NCI-H2227 treated with DMSO at 0.1 percent for 48 hours (cell line): ENCODE data around the gene PXK.
"Not testable (repeated sequence)": the region's sequence is repeated elsewhere in the genome, so short reads cannot be mapped to it uniquely, and the experiment has no call there.

ENCODE experiments used
- DNase-seq: peaks from one replicate; lab custom pipeline; 2025; lab: John Stamatoyannopoulos, UW

The PXK gene

GRCh38 chr3:58332575-58333188, at the start of gene PXK:
Gene PXK, plus strand, starts transcription at chr3:58332892. Its CDS starts 97 bp downstream, at chr3:58332989.
- DNase-seq, result peak; percentile 22

GRCh38 chr3:58285334-58285733, 47.4 kb upstream of the PXK start:
- no peak for DNase-seq

- DNase-seq, result no peak
Measured at GRCh38 chr3:58287354-58287753, 45.3 kb upstream of the PXK start.

- DNase-seq, result no peak
Measured at GRCh38 chr3:58288011-58288728, 44.5 kb upstream of the PXK start.

DNA sequence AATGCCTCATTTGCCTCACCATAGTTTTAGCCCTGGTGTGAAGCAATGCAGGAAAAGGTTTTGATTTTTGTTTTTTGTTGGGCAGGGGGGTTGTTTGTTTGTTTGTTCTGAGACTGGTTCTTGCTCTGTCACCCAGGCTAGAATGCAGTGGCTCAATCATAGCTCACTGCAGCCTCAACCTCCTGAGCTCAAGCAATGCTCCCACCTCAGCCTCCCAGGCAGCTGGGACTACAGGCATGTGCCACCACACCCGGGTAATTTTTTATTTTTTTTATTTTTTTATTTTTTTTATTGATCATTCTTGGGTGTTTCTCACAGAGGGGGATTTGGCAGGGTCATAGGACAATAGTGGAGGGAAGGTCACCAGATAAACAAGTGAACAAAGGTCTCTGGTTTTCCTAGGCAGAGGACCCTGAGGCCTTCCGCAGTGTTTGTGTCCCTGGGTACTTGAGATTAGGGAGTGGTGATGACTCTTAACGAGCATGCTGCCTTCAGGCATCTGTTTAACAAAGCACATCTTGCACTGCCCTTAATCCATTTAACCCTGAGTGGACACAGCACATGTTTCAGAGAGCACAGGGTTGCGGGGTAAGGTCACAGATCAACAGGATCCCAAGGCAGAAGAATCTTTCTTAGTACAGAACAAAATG, 43.6 kb upstream of the PXK start:
- DNase-seq, result not testable (repeated sequence)

DNA sequence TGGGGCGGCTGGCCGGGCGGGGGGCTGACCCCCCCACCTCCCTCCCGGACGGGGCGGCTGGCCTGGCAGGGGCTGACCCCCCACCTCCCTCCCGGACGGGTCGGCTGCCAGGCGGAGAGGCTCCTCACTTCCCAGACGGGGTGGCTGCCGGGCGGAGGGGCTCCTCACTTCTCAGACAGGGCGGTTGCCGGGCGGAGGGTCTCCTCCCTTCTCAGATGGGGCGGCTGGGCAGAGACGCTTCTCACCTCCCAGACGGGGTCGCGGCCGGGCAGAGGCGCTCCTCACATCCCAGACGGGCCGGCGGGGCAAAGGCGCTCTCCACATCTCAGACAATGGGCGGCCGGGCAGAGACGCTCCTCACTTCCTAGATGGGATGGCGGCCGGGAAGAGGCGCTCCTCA, 42.2 kb upstream of the PXK start:
- not testable (repeated sequence) for DNase-seq

- DNase-seq, result no peak
Measured at GRCh38 chr3:58291671-58292338, 40.9 kb upstream of the PXK start.

DNA sequence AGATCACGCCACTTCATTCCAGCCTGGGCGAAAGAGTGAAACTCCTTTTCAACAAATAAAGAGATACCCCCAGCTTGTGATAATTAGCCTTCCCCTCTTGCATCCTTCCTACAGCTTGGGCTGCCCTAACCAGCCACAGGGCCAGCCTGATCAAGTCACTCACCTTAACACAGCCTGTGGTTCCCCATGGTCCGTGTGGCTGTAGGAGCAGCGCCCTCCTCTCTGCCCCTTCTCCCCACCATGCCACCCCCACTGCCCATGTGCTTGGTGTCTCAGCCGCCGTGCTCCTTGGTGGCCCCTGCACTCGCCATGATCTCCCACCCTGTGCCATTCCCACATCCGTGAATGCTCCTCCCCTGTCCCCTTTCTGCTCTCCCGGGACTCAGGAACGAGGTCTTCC, 39.8 kb upstream of the PXK start:
- DNase-seq, result no peak

- DNase-seq, result no peak
Measured at GRCh38 chr3:58293516-58293915, 39.2 kb upstream of the PXK start.

- no peak for DNase-seq
Measured at GRCh38 chr3:58296269-58296668, 36.4 kb upstream of the PXK start.

DNA sequence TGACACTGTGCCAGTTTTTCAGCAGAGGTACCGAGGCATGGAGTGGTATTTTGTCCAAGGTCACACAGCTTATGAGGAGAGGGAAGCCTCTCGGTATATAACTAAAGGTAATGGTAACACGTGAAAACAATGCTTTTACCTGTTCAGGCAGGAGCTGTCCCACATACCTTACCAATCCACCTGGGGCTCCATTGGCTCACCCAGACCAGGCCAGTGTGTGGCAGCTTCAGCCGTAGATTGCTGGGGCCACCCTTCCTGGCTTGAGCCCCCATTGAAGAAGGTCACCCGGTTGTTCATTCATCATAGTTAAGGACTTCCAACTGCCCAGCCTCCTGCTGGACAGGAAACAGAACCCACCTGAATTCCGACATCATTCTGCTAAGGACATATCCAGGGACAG, 35.8 kb upstream of the PXK start:
- no peak for DNase-seq

DNA sequence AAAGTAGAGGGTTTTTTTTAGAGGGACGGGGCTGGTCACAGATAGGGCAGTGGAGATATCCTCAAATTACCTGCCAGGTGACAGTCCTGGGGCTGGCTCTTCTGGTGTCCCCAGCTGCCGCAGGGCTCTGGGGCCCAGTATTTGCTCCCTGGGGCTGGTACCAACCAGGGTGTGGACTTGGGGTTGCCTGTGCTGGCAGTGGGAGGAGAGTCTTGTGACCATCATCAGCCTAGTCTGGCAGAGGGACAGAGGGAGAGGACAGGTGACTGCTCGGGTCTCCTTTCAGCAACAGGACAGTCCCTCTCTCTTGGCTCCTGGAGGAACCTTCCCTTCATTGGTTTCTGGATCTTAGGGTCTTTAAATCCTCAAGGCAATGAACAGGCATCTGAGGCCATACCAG, 34.5 kb upstream of the PXK start:
- DNase-seq, result no peak

DNA sequence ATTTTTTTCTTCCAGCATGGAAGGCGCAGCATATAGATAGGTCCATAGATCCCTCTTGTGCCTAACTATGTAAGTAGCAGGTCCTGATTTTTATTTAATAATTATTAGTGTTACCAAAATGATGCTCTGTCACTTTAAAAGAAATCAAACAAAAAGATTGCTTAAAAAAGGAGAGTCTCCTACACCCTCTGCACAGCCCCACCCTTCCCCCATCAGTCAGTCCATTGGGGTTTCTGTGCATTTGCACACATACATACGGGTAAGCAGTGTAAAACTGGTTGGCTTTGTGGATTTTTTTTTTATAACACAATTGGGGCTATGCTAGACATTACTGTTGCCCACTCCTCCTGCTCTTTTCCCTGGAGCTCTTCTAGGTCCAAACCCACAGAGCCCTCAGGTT, 33.6 kb upstream of the PXK start:
- no peak for DNase-seq

DNA sequence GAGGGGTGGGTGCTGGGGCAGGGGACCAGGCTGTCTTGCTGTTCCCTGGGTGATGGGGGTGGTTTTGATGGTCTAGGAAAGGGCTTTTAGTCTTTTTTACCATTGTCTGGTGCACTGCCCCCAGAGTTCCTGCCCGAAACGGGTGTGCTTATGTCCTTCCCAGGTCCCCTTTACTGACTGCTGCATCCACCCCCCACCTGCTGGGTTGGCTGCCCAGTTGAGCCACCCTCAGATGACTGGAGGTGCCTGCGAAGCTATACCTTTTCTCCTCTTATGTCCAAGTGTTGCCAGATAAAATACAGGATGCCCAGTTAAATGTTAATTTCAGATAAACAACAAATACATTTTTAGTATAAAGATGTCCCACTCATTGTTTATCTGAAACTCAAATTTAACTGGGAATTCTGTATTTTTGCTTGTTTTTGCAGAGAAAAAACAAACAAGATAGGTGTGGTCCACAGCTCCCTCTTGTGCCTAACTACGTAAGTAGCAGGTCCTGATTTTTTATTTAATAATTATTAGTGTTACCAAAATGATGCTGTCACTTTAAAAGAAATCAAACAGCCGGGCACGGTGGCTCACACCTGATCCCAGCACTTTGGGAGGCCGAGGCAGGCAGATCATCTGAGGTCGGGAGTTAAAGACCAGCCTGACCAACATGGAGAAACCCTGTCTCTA, 32.7 kb upstream of the PXK start:
- no peak for DNase-seq

DNA sequence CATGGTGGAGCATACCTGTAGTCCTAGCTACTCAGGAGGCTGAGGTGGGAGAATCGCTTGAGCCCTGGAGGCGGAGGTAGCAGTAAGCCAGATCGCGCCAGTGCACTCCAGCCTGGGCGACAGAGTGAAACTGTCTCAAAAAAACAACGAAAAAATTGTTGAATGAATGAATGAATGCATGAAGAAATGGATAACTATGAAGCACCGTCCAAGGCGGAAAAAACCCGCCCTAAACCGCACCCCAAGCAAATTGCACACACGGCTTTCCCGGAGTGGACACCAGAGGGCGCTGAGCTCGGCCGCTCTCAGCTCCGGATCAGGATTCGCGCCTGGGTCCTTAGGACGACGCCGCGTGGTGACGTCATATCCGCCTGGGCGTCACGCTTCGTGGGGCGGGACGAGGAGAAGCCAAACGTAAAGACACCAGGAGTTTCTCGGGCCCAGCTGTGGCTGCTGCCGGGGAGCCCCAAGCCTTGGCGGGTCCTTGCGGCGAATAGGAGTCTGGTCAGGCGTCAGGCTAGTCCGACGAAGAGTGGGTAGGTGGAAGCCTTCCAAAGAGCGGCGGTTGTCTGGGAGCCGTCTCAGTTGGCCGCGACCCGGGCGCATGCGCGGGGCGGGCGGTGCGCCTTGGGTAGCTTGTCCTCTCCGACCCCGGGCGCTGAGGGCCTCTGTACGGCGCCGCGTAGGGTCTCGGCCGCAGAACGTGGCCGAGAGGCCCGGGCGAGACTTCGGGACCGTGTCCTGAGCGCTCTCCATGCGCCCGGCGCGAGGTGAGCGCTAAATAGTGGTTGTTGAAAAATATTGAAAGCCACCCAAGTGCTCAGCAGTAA, 26.6 kb upstream of the PXK start, which contains the start of the genes HTD2 and RPP14:
Gene HTD2 (plus strand): TSS at position 639 of the 830 bp plus-strand sequence. CDS start 11,094 bp downstream, outside the sequence.
Gene RPP14 (plus strand): TSS at position 364 of the 830 bp plus-strand sequence. CDS start 4,085 bp downstream, outside the sequence.
- peak; percentile 91 for DNase-seq

- no peak for DNase-seq
Measured at GRCh38 chr3:58307639-58308215, 25.0 kb upstream of the PXK start.

DNA sequence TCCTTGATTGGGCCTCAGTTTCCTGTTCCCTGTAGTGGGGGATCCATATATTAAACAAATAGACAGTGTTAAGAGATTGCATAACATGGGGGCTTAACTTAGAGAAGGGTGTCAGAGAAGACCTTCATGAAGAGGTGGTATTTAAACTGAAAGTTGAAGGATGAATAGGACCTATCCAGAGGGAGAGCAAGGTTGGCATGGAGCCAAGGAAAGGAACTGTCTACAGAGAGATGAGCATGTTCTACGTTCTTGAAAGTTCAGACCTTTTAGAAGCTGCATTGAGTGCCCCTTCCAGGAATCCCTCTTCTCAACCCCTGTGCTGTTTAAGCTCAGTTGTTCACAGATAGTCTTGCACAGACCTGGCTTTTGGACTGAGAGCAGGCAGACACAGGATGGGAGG, 24.0 kb upstream of the PXK start:
- DNase-seq, result no peak

DNA sequence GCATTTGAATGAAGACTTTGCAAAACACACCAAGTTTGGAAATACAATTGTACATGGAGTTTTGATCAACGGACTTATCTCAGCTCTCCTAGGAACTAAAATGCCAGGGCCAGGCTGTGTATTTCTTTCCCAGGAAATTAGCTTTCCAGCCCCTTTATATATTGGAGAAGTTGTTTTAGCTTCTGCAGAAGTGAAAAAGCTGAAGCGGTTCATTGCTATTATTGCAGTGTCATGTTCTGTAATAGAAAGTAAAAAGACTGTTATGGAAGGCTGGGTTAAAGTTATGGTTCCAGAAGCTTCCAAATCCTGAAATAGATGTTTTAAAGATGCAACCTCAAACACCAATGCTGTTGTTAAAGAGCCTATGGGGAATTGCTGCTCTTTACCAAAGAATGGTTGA, 14.9 kb upstream of the PXK start:
- no peak for DNase-seq

GRCh38 chr3:58321791-58322190, 10.9 kb upstream of the PXK start:
- no peak for DNase-seq

- DNase-seq, result no peak
Measured at GRCh38 chr3:58322793-58323192, 9.9 kb upstream of the PXK start.
